HepG2 (cell line): Measurements from ENCODE around the gene CD4. TPM values are rescaled to one million over a fixed set of nuclear protein-coding genes. Genes with fewer than 3 reads are reported as not detected.
A peak's percentile ranks its signal among the peaks of the same experiment; 100 is the strongest.

Source experiments
- CBX5 ChIP-seq: sonication (generic); formaldehyde crosslinking; IDR thresholded peaks from 2 replicates; pipeline ENCODE4 v1.4.0; 2020; ENCODE audit warnings: missing genetic modification reagents, borderline replicate concordance
- CC2D1A ChIP-seq: sonication (generic); formaldehyde crosslinking; IDR thresholded peaks from 2 replicates; pipeline ENCODE4 v1.8.1; 2023; ENCODE audit warnings: mild to moderate bottlenecking, missing genetic modification reagents
- CREBL2 ChIP-seq: sonication (generic); formaldehyde crosslinking; IDR thresholded peaks from 2 replicates; pipeline ENCODE4 v1.8.1; 2023; ENCODE audit warnings: missing genetic modification reagents, mild to moderate bottlenecking, borderline replicate concordance
- GPBP1L1 ChIP-seq: sonication (generic); formaldehyde crosslinking; IDR thresholded peaks from 2 replicates; pipeline ENCODE4 v1.5.0; 2020; ENCODE audit warnings: mild to moderate bottlenecking, missing genetic modification reagents
- KLF16 ChIP-seq, 2 experiments: sonication (generic) in 1 of 2; formaldehyde crosslinking in 1 of 2; IDR thresholded peaks; 2 replicates each; pipeline versions ENCODE4 v1.6.1 to v1.8.0; 2016 to 2023; ENCODE audit warnings: missing genetic modification reagents in 2 of 2, missing compliant biosample characterization in 1 of 2
- MATR3 ChIP-seq: sonication (generic); formaldehyde crosslinking; IDR thresholded peaks from 2 replicates; pipeline ENCODE4 v1.4.0; 2020; ENCODE audit warnings: missing genetic modification reagents
- RCOR2 ChIP-seq: IDR thresholded peaks from 2 replicates; pipeline ENCODE4 v1.6.1; 2016; ENCODE audit warnings: missing biosample characterization, missing genetic modification reagents
- SIN3A ChIP-seq: IDR thresholded peaks from 2 replicates; pipeline ENCODE4 v1.6.1; 2011; ENCODE audit warnings: low read depth, mild to moderate bottlenecking, control low read depth, low read length, borderline replicate concordance
- SP1 ChIP-seq, 2 experiments: fragments of 450-650 bp in 1 of 2; sonication (generic) in 1 of 2; formaldehyde crosslinking in 1 of 2; IDR thresholded peaks; 2 replicates each; pipeline versions ENCODE4 v1.4.0 to v1.6.1; 2016 to 2020; ENCODE audit warnings: missing genetic modification reagents in 1 of 2
- TFAP4 ChIP-seq: sonication (generic); IDR thresholded peaks from 2 replicates; pipeline ENCODE4 v1.6.1; 2016; ENCODE audit warnings: low read depth, borderline replicate concordance
- TFDP1 ChIP-seq: IDR thresholded peaks from 2 replicates; pipeline ENCODE4 v1.6.1; 2016; ENCODE audit warnings: missing compliant biosample characterization, missing genetic modification reagents, borderline replicate concordance
- TRAFD1 ChIP-seq: sonication (generic); formaldehyde crosslinking; IDR thresholded peaks from 2 replicates; pipeline ENCODE4 v1.5.1; 2020; ENCODE audit warnings: missing genetic modification reagents, mild to moderate bottlenecking, borderline replicate concordance
- ZNF12 ChIP-seq: sonication (generic); formaldehyde crosslinking; IDR thresholded peaks from 2 replicates; pipeline ENCODE4 v1.5.0; 2020; ENCODE audit warnings: missing genetic modification reagents
- ZNF280D ChIP-seq: sonication (generic); formaldehyde crosslinking; IDR thresholded peaks from 2 replicates; pipeline ENCODE4 v1.5.1; 2020; ENCODE audit warnings: mild to moderate bottlenecking, missing genetic modification reagents
- ZNF326 ChIP-seq: sonication (generic); formaldehyde crosslinking; IDR thresholded peaks from 2 replicates; pipeline ENCODE4 v1.4.0; 2020; ENCODE audit warnings: missing genetic modification reagents, borderline replicate concordance
- ZNF33B ChIP-seq: sonication (generic); formaldehyde crosslinking; IDR thresholded peaks from 2 replicates; pipeline ENCODE4 v1.5.1; 2020; ENCODE audit warnings: mild to moderate bottlenecking, missing genetic modification reagents
- ZNF501 ChIP-seq: sonication (generic); formaldehyde crosslinking; IDR thresholded peaks from 2 replicates; pipeline ENCODE4 v1.5.1; 2020; ENCODE audit warnings: mild to moderate bottlenecking, moderate library complexity, missing genetic modification reagents
- ZNF709 ChIP-seq: sonication (generic); formaldehyde crosslinking; IDR thresholded peaks from 2 replicates; pipeline ENCODE4 v1.5.0; 2020; ENCODE audit warnings: mild to moderate bottlenecking, missing genetic modification reagents
- ZNF792 ChIP-seq: IDR thresholded peaks from 2 replicates; pipeline ENCODE4 v1.6.1; 2016
- ZNF891 ChIP-seq: sonication (generic); formaldehyde crosslinking; IDR thresholded peaks from 2 replicates; pipeline ENCODE4 v1.5.0; 2020; ENCODE audit warnings: mild to moderate bottlenecking, missing genetic modification reagents
- polyA plus RNA-seq, 8 experiments: library from polyadenylated mRNA; depleted of rRNA in 3 of 8; stranded (reverse) in 7 of 8; unstranded in 1 of 8; fragments of >200 nt; fragmentation: Illumina TruSeq in 4 of 8; extraction: Trizol in 4 of 8; gene quantifications; 2 replicates each; pipeline versions ENCODE4 v1.2.1 to v1.2.3, GENCODE V29; 2011 to 2016; ENCODE audit warnings: low read depth in 4 of 8, missing spikeins in 1 of 8, mixed read lengths in 1 of 8; ENCODE audit not compliant: insufficient read depth in 1 of 8
- total RNA-seq, 5 experiments: library from RNA; depleted of rRNA; stranded (reverse); fragments of >200 nt; fragmentation: Illumina TruSeq; extraction: Trizol; gene quantifications; 2 replicates each; pipeline ENCODE4 v1.2.3, GENCODE V29; 2016; ENCODE audit warnings: low read depth in 1 of 5

CD4 gene
- total and polyA plus RNA-seq, 2 of the 13 experiments (the other 11 are each of a cell fraction or from before 2014, with no cell fraction given) = 0.07 to 0.95 TPM

- TF ChIP-seq ZNF709 (peak; percentile 70; the same call in 1 of the 2 replicates), CC2D1A (0 out of 2 replicates have a peak, but pooled peaks have one; percentile 20), RCOR2 (0 out of 2 replicates have a peak, but pooled peaks have one; percentile 31), GPBP1L1 (CRISPR knock-in tag) (no peak), CREBL2 (CRISPR knock-in tag) (peak; percentile 46; the same call in 1 of the 2 replicates), SP1 (IDR thresholded peaks at IDR 0.05) (no peak), SP1 (CRISPR knock-in tag; IDR thresholded peaks at IDR 0.05) (peak; percentile 82), CBX5 (peak; percentile 61; the same call in 1 of the 2 replicates), TFAP4 (peak; percentile 51; the same call in 1 of the 2 replicates), ZNF326 (CRISPR knock-in tag) (no peak), ZNF12 (no peak; the same call in 1 of the 2 replicates), ZNF33B (CRISPR knock-in tag) (no peak), ZNF280D (CRISPR knock-in tag) (peak; percentile 55; the same call in 1 of the 2 replicates), KLF16 (CRISPR knock-in tag; IDR thresholded peaks at IDR 0.05) (peak in 1 of 2 experiments; percentile 26; a peak in 2 of 4 replicates), MATR3 (no peak), SIN3A (0 out of 2 replicates have a peak, but pooled peaks have one; percentile 39), ZNF891 (CRISPR knock-in tag) (no peak), ZNF792 (CRISPR knock-in tag) (peak; percentile 12), TRAFD1 (no peak), TFDP1 (CRISPR knock-in tag) (0 out of 2 replicates have a peak, but pooled peaks have one; percentile 39), ZNF501 (CRISPR knock-in tag) (peak; percentile 94)
Observed at GRCh38 chr12:6752921-6753771, 36.2 kb upstream of the CD4 start, which contains the start of gene MLF2 (continued).
